ENCODE data around the gene HS6ST3. TPM values are rescaled to one million over a fixed set of nuclear protein-coding genes. Genes with fewer than 3 reads are reported as not detected.

The HS6ST3 gene
- total RNA-seq, 1 donor from 2014 or later = not detected

DNA sequence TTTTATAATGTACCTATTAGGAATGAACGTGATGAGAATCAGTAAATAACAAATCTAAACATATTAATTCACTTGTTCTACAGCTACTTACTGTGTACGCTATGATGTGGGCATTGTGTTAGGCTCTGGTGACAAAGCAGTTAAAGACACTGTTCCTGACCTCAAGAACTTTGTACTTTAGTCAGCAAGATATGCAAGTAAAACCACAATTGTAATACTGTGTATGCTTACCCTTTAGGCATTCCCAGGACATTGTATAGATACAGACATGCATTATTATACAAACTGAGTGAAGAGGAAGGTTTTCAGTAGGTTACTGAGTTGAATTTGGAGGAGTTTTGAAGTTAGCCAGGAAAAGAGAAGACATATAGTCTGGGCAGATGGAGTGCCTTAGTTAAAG is 435.8 kb downstream of the HS6ST3 start:
- H3K9me3 Mint-ChIP-seq (ENCODE audit: unreplicated experiment) = peaks cover 4% of the 10 kb centered on the region
- no peaks in the 10 kb centered on the region for H3K27me3 Mint-ChIP-seq (ENCODE audit: unreplicated experiment)
- no peak overlapping the region for H3K4me3 Mint-ChIP-seq (ENCODE audit: unreplicated experiment)
- no peaks in the 10 kb centered on the region for H3K4me1 Mint-ChIP-seq (ENCODE audit: unreplicated experiment)
- H3K36me3 Mint-ChIP-seq (ENCODE audit: unreplicated experiment) = no peaks in the 10 kb centered on the region
- H3K27ac Mint-ChIP-seq (ENCODE audit: unreplicated experiment) = no peak overlapping the region
- no peak for DNase-seq (ENCODE audit: extremely low spot score, unreplicated experiment)
- TF ChIP-seq, protein P1, sequence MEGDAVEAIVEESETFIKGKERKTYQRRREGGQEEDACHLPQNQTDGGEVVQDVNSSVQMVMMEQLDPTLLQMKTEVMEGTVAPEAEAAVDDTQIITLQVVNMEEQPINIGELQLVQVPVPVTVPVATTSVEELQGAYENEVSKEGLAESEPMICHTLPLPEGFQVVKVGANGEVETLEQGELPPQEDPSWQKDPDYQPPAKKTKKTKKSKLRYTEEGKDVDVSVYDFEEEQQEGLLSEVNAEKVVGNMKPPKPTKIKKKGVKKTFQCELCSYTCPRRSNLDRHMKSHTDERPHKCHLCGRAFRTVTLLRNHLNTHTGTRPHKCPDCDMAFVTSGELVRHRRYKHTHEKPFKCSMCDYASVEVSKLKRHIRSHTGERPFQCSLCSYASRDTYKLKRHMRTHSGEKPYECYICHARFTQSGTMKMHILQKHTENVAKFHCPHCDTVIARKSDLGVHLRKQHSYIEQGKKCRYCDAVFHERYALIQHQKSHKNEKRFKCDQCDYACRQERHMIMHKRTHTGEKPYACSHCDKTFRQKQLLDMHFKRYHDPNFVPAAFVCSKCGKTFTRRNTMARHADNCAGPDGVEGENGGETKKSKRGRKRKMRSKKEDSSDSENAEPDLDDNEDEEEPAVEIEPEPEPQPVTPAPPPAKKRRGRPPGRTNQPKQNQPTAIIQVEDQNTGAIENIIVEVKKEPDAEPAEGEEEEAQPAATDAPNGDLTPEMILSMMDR (IDR thresholded peaks at IDR 0.05) = no peak

DNA sequence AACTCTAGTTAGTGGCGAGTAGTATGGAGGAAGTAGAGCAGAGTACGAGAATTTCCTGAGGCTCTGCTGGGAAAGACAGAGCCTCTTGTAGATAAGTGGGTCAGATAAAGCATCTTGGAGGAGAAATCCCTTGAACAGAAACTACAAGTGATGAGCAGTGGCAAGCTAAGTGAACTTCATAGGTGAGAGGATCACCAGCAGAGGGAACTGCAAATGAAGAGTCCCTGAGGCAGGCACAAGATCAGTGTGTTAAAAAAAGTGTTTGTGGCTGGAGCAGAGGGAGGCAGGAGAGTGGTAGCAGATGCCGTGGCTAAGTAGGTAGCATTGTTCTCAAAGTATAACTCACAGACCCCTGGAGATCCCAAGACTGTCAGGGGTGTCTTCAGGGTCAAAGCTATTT is 437.6 kb downstream of the HS6ST3 start:
- TF ChIP-seq, protein P1 (IDR thresholded peaks at IDR 0.05) = no peak
- no peak for DNase-seq (ENCODE audit: extremely low spot score, unreplicated experiment)
- Mint-ChIP-seq H3K36me3 (ENCODE audit: unreplicated experiment) (no peaks in the 10 kb centered on the region), H3K4me1 (ENCODE audit: unreplicated experiment) (no peaks in the 10 kb centered on the region), H3K27me3 (ENCODE audit: unreplicated experiment) (no peaks in the 10 kb centered on the region), H3K9me3 (ENCODE audit: unreplicated experiment) (peaks cover 4% of the 10 kb centered on the region), H3K27ac (ENCODE audit: unreplicated experiment) (no peak overlapping the region), H3K4me3 (ENCODE audit: unreplicated experiment) (no peak overlapping the region)

DNA sequence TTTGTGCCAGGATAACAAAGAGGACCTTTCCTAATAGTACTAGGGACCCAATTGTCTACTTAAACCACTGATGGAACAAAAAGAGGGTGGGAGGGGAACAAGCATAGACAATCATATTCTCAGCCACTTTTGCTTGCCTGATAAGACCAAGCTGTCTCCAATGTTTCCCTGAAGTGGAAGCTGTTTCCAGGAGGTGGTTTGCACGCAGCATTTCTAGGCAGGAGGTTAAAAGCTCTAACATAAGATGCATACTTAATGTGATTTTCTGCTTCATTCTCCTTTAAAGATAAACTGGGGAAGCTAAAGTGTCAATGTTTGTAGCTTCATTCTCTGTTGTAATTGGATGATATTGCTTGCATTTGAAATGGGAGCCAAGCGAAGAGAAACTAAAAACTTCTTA is 442.9 kb downstream of the HS6ST3 start:
- no peaks in the 10 kb centered on the region for H3K27me3 Mint-ChIP-seq (ENCODE audit: unreplicated experiment)
- DNase-seq (ENCODE audit: extremely low spot score, unreplicated experiment) = no peak
- H3K36me3 Mint-ChIP-seq (ENCODE audit: unreplicated experiment) = no peaks in the 10 kb centered on the region
- H3K9me3 Mint-ChIP-seq (ENCODE audit: unreplicated experiment) = no peaks in the 10 kb centered on the region
- H3K4me3 Mint-ChIP-seq (ENCODE audit: unreplicated experiment) = no peak overlapping the region
- H3K27ac Mint-ChIP-seq (ENCODE audit: unreplicated experiment) = no peak overlapping the region
- TF ChIP-seq, protein P1 (IDR thresholded peaks at IDR 0.05) = no peak
- no peaks in the 10 kb centered on the region for H3K4me1 Mint-ChIP-seq (ENCODE audit: unreplicated experiment)

DNA sequence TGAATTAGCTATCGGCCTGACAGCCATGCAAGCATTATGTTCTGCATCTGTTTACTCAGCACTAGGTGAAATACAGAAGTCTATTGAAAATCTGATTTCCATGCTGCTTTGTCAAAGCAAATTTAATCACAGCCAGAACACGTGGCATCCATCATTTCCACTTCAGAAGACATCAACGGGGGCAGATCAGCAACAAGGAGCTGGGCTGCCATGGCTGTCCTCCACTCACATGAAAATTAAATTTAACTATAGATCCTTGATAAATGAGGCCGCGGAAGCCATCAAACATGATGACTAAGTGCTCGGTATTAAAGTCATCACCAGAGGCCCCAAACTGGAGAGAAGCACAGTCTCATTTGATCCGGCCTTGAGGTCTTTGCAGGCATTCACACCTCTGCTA is 443.5 kb downstream of the HS6ST3 start:
- H3K4me3 Mint-ChIP-seq (ENCODE audit: unreplicated experiment) = no peak overlapping the region
- TF ChIP-seq, protein P1 (IDR thresholded peaks at IDR 0.05) = no peak
- no peaks in the 10 kb centered on the region for H3K4me1 Mint-ChIP-seq (ENCODE audit: unreplicated experiment)
- no peaks in the 10 kb centered on the region for H3K9me3 Mint-ChIP-seq (ENCODE audit: unreplicated experiment)
- no peaks in the 10 kb centered on the region for H3K36me3 Mint-ChIP-seq (ENCODE audit: unreplicated experiment)
- no peaks in the 10 kb centered on the region for H3K27me3 Mint-ChIP-seq (ENCODE audit: unreplicated experiment)
- no peak for DNase-seq (ENCODE audit: extremely low spot score, unreplicated experiment)
- no peak overlapping the region for H3K27ac Mint-ChIP-seq (ENCODE audit: unreplicated experiment)

DNA sequence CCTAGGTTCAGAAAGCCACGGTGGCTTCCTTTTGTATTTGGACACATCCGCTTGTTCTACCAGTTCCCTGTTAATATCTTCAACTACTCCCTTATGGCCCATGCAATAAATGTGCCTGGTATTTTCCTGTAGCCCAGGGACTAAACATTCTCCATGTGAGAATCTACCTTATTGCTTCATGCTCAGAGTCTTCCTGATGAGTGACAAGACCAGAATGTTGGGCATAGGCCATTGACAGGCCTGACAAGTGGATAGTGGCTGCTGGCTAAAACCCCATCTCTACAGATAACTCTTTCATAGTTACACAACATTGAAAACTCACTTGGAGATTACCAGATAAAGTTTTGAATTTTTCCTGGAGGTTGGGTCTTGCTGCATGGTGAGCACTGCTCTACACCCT is 449.9 kb downstream of the HS6ST3 start:
- DNase-seq (ENCODE audit: extremely low spot score, unreplicated experiment) = no peak
- TF ChIP-seq, protein P1 (IDR thresholded peaks at IDR 0.05) = no peak
- H3K9me3 Mint-ChIP-seq (ENCODE audit: unreplicated experiment) = no peaks in the 10 kb centered on the region
- H3K27ac Mint-ChIP-seq (ENCODE audit: unreplicated experiment) = no peak overlapping the region
- H3K27me3 Mint-ChIP-seq (ENCODE audit: unreplicated experiment) = no peaks in the 10 kb centered on the region
- H3K4me1 Mint-ChIP-seq (ENCODE audit: unreplicated experiment) = no peaks in the 10 kb centered on the region
- H3K36me3 Mint-ChIP-seq (ENCODE audit: unreplicated experiment) = no peaks in the 10 kb centered on the region
- H3K4me3 Mint-ChIP-seq (ENCODE audit: unreplicated experiment) = no peak overlapping the region
